GM18868 (cell line): ENCODE results near the gene ZMIZ1.

ENCODE experiments used
- ATAC-seq: cut with Tn5 transposase; IDR thresholded peaks from one replicate; pipeline ENCODE4 v1.9.1; 2021; ENCODE audit warnings: mild to moderate bottlenecking, moderate library complexity; ENCODE audit not compliant: unreplicated experiment

Gene ZMIZ1

DNA sequence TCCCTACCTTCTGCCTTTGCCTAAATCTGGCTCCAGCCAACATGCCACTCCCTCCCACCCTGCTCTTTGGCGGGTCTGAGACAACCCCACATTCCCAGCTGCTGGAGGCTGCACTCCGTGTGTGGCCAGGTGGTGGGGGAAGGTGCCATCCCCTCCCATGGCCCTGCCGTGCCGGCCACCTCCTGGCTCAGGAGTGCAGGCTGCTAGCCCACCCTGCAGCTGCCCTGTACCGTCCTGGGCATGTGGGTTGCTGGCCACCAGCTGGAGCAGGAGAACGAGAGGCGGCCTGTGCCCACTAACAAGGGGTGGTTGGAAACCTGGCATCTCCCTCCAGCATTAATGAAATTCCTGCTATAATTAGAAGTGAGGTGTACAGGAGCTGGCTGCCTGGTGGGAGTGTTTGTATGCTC lies 97.6 kb downstream of the ZMIZ1 start:
- ATAC-seq, result no peak

DNA sequence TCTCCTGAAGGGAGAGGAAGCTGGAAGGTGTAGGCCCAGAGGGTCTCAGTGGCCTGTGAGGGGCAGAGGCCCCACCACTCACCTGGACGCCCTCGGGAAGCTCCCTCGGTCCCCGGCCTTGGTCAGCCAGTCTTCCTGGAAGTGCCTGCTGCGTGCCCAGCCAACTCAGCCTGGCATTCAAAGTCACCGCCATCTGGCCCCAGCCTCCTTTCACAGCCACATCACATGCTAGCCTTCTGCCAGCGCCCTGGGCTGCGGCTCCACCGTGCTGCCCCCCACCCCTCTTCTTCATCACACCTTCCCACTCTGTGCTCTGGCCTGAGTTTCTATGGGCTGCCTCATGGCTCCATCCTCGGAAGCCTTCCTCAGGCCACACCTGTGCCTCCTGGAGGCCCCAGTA lies 98.0 kb downstream of the ZMIZ1 start:
- no peak for ATAC-seq

DNA sequence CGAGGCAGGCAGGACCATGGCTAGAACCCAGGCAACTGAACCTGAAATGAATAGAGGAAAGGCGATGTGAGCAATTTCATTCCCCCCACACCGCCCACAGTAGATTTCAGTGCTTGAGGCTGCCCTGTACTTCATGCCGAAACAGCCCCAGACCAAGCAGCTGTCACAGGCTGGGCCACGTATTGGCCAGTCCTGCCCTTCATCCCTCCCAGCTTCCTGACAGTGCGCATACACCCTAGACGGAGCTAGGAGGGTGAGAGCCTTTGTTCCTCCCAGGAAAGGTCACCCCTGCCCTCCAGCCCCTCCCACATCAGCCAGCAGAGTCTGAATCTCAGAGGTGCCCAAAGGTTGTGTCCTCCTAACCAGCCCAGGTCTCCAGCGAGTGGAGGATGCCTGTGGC lies 98.8 kb downstream of the ZMIZ1 start:
- no peak for ATAC-seq

DNA sequence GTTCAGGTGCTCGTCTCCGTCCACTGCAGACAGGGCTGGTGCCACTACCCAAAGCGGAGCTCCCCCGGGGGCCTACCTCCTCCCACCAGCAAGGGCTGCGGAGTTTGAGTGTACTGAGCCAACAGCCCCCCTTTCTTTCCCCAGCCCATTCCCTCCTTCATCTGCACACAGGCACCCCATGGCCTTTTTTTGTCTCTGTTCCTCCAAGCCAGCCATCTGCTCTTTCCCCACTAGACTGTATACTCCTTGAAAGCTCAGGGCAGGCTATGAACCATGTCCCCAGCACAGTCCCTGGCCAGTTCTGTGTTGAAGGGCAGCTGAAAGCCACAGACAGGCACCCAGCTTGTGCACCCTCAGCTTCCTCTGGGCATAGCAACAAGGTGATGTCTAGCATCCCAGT lies 99.4 kb downstream of the ZMIZ1 start:
- no peak for ATAC-seq

DNA sequence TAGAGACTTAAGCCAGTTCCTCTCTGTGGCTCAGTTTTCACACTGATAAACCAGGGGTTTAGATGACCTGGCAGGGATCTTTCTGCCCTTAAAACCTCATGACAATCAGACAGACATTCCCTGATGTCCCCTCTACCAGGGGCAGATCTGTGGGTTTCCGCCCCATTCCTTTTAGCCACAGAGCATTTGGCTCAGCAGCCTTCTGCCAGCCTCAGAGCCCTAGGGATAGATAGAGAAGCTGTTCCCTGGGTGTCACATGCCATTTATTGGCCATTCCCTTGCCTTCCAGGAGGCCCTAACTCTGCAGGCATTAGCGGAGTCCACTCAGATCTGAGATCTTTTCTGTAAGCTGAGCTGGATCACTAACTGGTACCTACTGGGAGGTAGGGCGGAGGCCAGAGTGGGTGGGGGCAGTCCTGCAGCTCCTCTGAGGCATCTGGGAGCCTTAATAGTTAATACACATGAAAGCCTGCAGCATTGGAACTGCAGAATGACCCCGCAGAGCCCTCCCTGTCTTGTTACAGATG lies 101.5 kb downstream of the ZMIZ1 start:
- ATAC-seq, result no peak

DNA sequence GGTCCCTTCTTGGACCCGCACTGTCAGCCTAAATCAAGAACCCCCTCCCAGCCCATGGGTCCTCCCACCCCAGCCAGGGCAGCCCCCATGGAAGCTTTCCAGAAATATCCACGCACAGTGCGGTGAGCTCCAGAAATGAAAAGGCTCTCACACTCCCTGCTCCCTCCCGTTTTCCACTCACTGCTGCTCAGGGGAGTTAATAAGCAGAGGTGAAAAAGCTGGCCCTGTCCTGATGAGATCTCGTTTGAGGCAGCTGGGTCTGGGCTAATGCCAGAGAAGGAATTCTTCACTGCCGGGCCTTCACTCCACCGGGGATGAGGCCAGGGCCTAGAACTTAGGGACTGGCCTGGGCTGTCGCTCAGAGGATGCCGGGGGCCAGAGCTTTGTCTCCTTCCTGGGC lies 102.2 kb downstream of the ZMIZ1 start:
- ATAC-seq, result no peak

DNA sequence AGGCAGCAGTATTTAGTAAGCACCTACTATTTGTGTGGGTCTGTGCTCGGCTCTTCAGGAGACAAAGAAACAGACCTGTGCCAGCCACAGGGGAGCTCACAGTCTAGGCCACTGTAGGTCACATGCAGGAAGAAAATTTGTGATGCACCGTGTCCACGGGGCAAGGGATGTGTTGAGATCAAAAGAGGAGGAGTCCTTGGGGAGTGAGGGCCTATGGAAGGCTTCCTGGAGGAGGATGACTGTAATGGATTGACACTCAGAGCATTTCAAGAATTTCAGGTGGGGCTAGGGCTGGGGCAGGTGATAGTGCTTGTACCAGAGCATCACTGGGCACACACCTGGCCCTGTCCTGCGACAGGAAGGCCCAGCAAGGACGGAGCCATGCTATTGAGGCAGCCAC lies 102.7 kb downstream of the ZMIZ1 start:
- no peak for ATAC-seq

DNA sequence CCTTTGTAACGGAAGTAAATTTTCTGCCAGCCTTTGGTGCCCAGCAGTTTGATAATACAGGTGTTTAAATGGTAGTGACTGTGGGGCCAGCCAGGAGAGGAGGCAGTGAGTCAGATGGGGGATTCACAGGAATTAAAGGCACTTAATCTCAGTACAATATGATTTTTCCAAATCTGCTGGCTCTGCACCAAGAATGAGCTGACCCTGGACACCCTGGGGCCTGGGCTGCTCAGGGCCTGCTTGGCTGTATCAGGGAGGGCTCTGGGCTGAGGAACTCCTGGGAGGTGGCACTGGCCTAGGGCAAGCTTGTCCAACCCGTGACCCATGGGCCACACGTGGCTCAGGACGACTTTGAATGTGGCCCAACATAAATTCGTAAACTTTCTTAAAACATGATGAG lies 104.1 kb downstream of the ZMIZ1 start:
- ATAC-seq, result no peak

DNA sequence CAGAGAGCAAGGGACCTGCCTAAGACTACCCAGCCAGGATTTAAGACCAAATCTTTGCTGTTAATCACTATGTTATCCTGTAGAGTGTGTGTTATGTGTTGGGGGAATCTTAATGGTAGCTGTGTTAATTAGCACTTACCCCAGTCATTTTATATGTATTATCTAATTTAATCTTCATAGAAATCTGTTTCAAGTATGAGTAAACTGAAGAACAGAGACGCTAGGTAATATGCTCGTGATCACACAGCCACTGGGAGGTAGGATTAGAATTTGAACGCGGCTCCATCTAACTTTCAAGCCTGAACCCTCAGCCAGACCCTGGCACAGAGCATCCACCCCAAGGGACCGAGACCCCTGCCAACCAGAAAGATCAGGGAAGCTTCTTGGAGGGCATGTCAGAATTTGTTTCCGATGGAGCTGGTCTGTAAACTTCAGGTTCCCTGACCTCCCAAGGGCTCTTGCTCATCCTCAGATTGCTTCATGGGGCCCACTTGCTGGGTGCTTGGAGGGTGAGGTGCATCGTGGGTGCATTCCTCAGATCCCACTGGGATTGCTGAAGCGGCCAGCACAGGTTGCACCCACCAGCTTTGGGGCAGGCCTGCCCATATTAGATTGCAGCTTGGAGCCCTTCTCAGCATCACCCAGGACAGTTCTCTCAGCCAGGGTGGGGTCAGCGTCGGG lies 105.0 kb downstream of the ZMIZ1 start:
- no peak for ATAC-seq

DNA sequence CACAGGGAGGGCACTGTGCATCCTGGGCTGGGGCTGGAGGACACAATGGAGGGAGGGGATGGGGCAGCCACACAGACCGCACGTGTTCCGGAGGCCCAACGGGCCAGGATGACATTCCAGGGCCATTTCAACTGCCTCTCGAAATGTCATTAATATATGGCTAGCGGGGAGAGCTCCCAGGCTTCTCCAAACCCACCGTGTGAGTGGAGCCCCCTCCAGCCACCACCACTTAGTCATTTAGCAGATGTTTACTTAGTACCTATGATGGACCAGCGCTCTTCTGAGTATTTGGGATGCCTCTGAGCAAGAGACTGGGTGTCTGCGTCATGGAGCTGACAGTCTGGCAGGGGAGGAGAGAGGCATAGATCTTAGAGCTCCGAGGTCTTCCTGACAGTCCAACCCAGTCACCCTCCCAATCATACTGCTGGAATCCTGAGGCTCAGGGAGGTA lies 107.3 kb downstream of the ZMIZ1 start:
- no peak for ATAC-seq

DNA sequence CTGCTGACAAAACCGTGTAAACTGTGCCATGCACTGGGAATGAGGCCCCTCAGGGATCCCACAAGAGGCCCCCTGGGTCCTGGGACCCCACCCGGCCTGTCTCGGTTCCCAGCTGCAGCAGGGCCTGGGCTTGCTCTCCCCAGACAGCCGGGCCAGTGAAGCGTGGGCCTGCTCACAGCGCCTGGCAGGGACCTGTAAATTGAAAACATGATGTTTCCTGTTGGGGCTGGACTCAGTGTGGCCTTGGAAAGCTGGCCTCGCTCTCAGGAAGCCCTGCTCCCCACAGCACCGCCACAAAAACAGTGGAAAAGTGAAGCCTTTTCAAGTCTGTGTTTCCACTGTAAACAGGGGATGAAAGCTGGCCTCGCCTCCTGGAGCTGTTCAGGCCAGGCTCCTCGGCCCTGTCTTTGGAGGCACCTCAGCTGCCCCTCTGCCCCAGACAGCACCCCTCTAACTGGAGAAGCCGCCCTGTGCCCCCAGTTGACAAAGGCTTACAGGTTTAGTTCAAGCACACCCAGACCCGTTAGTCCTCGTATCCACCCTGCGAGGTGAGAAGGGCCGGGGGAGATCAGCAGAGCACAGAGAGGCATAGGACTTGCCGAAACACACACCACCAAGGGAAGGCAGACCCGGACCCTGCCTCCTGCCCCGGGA lies 108.3 kb downstream of the ZMIZ1 start:
- no peak for ATAC-seq

DNA sequence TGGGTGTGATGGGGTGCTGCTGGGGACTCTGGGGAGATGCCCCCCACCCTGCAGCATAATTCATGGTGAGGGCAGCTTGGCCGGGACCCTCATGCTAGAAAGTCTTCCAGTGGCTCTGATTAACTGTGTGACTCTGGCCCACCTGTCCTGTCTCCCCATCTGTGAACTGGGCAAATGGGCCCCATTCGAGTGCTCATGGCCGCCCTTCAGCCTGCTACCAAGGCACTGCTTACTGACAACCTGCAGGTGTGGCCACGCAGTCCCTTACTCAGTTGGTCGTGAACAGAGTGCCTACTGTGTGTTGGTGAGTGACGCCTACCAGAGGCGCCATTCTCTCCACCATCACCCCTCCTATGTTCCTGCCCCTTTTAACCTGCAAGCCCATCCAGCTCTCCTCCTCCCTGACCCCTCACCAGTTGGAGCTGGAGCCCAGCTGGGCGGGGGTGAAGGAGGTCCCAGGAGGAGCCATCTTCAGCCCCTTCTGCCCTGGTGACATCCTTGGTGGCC lies 109.4 kb downstream of the ZMIZ1 start:
- ATAC-seq, result no peak

DNA sequence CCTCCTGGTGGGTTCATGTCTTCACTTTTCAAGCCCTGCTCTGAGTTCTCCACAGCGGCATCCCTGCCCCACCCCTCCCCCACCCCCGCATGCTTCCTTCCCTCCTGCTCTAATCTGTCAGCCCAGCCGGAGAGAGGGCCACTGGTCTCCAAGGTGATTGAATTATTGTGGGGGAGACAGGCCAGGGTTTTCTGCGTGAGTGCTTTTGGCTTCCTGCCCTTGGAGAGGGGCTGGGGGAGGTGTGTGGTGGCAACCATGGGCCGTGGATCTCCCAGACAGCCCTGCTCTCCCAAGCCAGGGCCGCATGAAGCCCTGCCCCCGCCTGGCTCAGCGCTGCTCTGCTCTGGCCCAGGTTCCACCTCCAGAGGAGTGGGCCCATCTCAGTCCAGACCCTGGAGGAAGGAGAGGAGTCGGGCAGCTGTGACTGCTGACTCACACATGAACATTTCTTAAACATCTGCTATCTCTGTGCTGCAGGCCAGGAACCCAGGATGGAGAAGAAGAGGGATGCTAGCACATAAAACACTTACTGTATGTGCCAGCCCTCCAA lies 109.9 kb downstream of the ZMIZ1 start:
- ATAC-seq, result no peak

DNA sequence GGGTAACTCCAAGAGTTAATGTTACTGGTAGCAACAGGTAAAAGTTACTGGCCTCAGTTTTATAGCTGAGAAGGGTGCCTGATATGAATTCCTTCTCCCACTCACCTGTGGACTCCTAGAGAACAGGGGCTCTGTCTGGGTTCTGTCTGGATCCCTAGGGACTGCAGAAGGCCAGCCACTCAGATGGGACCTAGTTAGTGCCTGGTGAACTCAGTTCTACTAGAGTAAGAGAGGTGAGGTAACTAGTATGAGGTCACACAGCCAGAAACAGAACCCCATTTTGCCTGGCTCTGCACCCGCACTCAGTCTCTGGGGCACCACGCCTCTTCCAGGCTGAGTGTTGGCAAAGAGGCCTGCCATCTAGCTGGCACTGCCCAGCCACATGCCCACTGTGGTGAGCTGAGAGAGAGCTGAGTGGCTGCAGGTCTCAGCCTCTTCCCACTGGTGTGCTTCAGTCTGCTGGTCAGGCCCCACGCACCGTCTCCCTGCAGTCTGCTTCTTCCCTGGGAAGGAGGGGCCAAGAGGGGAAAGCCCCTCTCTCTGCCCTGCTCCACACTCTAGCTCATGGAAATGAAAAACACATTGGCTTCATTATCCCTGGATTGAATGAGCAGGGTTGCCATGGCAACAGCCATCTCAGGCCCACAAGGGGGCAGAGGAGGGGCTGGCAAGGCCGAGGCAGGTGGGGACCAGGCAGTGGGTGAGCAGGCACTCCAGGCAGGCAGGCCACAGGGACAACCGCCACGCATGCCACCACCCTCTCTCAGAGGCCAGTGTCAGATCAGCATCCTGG lies 110.6 kb downstream of the ZMIZ1 start:
- no peak for ATAC-seq

DNA sequence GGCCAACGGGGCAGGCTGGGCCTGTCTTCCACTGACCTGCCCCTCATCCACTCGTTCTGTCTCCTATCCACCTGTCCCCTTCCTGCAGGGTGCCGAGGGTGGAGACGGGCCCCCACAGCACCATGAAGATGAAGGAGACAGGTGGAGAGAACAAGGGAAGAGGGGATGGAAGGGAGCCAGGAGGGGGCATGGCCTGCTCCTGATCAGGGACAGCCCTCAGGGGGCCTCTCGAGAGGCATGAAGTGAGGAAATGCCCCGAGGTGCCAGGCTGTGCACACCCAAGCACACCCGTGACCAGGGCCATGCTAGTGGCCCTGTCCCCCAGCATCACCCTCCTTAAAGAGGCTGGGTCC lies 111.2 kb downstream of the ZMIZ1 start:
- ATAC-seq, result no peak

DNA sequence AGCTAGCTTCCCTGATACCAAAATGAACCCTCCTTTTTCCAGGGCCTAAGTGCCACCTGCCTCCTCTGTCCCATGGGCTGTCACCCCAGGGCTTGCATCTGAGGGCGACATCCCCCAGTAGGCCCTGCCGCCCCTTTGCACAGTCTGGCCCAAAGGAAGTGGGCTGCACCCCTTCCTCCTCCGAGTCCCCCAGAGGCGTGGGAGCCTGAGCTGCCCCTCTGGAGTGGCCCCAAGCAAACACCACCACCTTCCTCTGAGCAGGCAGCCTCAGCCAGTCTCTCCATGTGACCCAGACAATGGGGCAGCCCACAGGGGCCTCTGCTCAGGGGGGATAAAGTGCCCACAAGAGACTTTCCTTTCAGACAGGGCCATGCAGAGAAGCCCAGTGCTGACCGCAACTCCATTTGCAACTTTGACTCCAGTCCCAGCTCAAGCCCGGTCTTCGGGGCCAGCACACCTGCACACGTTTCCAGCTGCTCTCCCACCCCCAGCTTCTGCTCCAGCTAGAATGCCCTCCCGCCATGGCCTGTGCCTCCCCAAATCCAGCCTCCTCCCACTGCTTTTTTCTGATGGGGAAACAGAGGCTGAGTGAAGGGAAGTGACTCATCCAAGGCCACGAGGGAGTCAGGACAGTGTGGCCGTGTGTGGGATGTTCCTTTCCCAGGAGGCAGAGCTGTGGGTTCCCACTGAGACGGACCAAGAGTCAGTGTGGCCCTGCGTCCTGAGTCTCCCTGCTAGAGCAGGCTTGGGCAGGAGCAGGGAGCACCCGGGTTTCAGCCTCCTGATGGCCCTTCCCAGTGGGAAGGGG lies 111.9 kb downstream of the ZMIZ1 start:
- no peak for ATAC-seq

DNA sequence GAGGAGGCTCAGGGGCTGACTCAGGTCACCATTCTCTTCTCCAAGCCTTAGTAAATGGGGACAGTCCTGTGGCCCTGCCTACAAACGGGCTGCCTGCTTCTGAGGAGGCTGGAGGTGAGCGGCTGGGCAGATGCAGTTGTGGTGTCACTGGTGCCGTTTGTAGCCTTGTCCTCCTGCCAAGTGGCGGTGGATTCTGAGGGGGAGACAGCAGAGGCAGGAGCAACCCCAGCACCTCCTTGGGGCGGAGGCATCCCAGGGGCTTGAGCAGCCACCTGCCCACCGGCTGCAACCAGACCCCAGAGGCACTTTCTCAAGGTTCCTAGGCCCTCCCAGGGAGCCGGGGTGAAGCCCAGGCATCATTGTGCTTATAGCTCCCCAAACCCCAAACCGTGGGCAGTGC lies 112.5 kb downstream of the ZMIZ1 start:
- no peak for ATAC-seq

DNA sequence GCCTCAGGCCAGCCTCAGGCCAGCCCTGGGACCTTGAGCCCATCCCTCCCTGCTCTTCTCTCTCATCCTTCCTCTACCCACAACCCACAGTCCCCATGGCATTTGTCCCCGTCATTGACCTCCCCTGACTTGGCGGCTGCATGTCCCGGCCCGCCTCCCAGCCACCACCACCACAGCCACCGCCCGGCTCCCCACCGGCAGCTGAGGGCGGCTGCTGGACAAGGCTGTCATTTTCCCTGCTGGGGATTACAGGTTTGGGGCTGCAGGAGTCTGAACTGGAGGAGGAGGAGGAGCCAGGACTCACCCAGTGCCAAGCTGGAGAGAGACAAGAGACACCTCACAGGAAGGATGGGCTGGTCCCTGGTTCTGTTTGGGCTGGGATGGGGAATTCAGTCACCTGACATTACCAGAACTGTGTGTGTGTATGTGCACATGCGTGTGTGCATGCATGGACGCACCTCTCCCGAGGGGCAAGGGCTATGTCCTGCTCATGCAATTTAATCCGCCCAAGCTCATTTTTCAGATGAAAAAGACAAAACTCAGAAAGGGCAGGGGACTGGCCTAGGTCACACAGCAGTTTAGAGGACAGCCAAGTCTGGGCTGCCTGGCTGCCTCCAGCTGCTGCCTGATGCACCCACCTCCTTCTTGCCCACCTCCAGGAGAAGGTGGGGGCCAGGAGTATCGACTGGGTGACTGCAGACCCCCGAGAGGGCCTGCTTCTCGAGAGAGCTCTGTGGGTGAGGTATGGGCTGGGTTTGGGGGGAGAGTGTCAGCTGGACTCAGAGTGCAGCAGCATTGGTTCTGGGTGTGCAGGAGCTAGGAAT lies 113.1 kb downstream of the ZMIZ1 start:
- no peak for ATAC-seq

DNA sequence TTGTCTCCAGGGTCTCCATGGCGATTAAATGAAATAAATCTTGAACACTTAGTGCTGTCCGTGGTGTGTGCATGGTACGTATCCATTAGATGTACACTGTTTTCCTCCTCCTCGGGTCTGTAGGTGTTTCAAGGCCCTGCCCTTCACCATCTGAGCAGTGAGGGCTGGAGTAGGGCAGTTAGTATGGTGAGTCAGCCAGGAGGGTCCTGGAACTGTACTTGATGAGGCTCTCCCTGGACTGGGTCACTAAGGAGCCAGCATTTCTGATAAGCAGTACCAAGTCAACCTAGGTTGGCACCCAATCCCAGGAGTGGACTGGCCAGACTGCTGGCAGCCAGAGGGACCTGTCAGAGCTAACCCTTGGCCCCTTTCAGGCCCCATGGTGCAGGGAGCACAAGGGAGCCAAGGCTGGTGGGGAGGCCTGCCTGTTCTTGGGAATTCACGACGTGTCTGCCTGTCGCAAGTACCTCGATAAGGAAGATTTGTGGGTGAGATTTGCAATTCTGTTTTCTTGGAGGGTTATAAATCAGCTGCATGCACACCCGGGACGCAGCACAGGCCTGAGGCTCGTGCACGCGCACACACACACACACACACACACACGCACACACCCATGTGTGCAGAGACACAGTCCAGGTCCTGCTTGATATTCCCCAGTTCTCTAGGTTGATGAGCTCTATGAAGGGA lies 114.2 kb downstream of the ZMIZ1 start:
- no peak for ATAC-seq
